GM20431 (cell line): ENCODE results near the gene KLK10.
"Not testable (repeated sequence)": the region's sequence is repeated elsewhere in the genome, so short reads cannot be mapped to it uniquely, and the experiment has no call there.

ENCODE experiments used
- in situ Hi-C: fragments of 300-500 bp; cut with MseI, MboI; formaldehyde crosslinking; loops from one replicate; pipeline ENCODE4 v1.15.0; 2020; ENCODE audit warnings: low sequenced_read_pairs; ENCODE audit not compliant: unreplicated experiment

The KLK10 gene

DNA sequence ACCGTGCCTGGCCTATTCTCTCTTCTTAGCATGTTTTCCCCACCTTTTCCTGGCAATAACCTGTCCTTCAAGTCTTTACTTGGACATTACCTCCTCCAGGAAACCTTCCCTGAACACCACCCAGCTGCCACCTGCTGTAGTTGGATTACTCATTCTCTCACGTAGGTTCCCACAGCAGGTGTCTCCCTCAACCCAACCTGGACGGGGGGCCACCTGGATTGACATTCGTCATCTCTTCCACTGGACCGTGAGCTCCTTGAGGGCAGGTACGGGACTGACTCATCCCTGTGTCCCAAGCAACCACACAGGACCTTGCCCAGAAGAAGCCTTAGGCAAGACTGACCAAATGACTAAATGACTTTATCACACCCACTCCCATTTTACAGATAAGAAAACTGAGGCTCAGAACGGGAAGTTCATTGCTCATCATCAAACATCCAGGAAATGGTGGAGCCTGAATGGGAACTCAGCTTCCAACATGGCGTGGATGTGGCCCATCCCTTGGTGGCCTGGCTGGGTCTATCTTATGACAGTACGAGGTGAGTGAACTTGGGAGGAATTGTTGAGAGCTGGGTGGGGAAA, 46.6 kb downstream of the KLK10 start:
- in situ Hi-C loops: no loop called here

DNA sequence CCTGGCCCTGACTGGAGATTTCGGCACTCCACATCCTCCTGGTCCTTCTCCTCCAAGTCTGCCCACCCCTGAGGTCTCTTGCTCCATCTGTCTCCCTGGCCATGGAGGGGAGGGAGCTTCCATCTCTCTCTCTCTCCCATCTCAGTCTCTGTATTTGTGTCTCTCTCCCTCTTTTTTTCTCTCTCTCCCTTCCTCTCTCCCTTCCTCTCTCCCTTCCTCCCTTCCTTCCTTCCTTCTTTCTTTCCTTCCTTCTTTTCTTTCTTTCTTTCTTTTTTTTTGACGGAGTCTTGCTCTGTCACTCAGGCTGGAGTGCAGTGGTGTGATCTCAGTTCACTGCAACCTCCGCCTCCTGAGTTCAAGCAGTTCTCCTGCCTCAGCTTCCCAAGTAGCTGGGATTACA, 49.7 kb downstream of the KLK10 start:
- in situ Hi-C loops: not testable (repeated sequence)

DNA sequence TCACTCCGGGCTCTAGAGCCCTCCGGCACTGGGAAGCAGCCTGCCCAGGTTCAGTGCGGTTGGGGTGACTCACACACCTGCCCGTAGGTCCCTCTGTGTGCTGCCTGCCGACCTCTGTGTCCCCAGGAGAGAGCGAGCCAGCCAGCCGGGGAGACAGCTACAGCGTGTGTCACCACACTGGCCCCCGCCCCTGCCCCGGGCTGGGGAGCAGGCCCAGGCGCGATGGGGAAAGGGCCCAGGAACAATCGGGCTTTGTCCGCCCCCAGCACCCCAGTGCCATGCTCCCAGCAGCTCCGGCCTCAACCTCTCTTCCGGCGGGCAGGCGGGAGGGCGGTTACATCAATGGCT, 50.1 kb downstream of the KLK10 start, which contains the start of gene KLK6:
Gene KLK6 (minus strand): TSS at position 179 of the 348 bp plus-strand sequence. CDS start 1,487 bp downstream, outside the sequence.
- in situ Hi-C loops: no loop called here

DNA sequence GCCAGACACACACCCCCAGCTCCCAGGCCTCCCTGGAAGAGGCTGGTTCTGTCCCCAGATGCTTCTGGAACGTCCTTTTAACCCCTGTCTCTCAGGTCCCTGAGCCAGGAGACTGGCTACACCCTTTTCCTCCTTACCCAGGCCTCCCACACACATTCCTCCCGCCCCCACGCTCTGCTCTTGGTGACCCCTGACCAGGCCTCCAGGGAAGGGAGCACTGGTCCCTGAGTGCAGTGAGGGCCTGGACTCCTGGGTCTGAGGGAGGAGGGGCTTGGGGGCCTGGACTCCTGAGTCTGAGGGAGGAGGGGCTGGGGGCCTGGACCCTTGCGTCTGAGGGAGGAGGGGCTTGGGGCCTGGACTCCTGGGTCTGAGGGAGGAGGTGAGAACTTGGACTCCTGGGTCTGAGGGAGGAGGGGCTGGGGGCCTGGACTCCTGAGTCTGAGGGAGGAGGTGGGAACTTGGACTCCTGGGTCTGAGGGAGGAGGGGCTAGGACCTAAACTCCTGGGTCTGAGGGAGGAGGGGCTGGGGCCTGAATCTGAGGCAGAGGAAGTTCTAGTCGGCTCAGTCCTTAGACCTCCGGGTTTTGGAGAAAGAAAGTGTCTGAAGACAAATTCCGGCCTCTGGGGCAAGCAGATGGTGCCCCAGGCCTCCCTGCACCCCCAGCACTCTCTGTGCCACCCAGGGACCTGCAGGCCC, 50.6 kb downstream of the KLK10 start:
- in situ Hi-C loops: no loop called here

- in situ Hi-C loops: no loop called here
Measured at GRCh38 chr19:50967929-50968715, 51.4 kb downstream of the KLK10 start.

DNA sequence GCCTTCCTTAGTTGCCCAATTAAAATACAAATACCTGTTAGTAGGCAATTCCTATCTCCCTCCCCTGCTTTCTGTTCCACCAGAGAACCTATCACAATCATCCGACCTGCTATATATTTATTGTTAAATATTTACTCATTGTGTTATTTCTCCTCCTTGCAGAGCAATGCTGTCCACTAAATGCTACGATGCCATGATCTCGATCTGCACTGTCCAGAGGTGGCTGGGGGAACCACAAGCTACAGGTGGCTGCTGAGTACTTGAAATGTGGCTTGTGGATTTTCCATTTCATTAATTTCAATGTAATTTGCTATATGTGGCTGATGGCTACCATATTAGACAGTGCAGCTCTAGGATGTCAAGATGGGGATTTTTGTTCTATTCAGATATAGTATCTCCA, 55.2 kb downstream of the KLK10 start:
- in situ Hi-C loops: no loop called here

GRCh38 chr19:50963381-50963780, 56.1 kb downstream of the KLK10 start:
- in situ Hi-C loops: no loop called here
